Fibroblast of the conjunctiva (primary cell): ENCODE results near the gene NOS1AP.
"Not testable (repeated sequence)": the region's sequence is repeated elsewhere in the genome, so short reads cannot be mapped to it uniquely, and the experiment has no call there.

ENCODE experiments used
- DNase-seq: peaks from one replicate; pipeline ENCODE4 v3.0.0-alpha.2; 2010; ENCODE audit warnings: low read depth

Gene NOS1AP

DNA sequence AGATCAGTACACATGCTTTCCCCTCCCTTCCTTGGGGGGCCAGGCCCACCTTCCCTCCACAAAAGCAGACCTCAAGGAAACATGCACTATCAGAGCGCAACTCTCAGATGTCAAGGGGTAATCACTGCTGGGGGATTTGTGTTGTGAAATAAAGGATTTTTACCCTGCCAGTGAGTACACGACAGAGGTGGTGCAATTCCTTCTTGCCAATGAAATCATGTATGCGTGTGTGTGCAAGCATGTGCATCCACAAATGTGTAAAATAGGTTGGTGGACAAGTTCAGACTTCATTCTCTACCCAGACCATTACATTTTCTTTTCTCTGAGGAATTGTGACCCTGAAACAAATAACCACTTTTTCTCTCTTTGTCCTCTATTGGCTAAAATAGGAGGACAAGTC lies 9.8 kb upstream of the NOS1AP start:
- DNase-seq = no peak

- no peak for DNase-seq
Measured at GRCh38 chr1:162060314-162060713, 9.2 kb upstream of the NOS1AP start.

DNA sequence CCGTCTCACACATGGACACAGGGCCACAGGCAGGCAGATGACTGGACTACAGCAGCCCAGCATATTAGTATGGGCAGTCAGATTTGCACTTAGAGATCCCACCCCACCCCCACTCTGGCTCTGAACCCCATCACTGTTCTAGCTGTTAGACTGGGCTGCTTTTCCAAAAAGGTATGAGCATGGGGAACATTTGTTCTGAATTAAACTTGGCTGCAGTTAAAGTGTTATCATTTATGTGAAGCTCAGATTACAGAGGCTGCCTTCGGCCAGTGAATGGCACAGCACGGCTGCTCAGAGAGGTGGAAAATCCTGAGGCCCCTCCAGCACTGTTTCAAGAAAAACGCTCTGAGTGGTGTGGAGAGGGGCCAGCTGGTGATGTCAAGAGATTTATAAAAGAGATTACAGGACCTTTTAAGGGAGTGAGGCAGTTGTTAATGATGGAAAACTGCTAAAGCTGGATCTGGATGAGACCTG lies 6.9 kb upstream of the NOS1AP start:
- DNase-seq = peak; percentile 50

GRCh38 chr1:162065016-162065415 lies 4.5 kb upstream of the NOS1AP start:
- no peak for DNase-seq

DNA sequence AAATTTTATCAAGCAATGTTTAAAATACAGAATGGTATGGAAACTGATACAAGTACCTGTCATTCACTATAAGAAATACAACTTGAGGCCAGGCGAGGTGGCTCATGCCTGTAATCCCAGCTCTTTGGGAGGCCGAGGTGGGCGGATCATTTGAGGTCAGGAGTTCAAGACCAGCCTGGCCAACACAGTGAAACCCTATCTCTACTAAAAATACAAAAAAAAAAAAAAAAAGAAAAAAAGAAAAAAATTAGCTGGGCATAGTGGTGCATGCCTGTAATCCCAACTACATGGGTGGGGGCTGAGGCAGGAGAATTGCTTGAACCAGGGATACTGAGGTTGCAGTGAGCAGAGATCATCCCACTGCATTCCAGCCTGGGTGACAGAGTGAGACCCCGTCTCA lies 2.7 kb upstream of the NOS1AP start:
- DNase-seq = not testable (repeated sequence)

DNA sequence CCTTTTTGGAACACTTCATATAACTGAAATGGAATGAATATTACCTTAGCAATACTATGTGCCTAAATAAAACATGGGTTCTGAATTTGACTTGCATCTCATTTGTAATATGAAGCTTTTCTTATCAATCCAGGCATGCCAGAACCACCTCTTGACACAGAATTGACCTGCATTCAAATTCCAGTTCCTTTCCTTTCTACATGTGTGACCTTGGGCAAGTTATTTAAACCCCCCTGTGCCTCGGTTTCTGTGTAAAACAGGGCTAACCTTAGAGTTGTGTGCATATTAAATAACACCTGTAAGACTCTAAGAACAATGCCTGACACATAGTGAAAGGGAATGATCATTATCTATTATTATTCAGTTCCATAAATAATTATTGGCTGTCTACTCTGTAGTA lies 2.0 kb upstream of the NOS1AP start:
- DNase-seq = no peak

- no peak for DNase-seq
Measured at GRCh38 chr1:162068301-162068700, 1.2 kb upstream of the NOS1AP start.

GRCh38 chr1:162070094-162070748 lies 730 bp downstream of the NOS1AP start:
- DNase-seq = no peak

DNA sequence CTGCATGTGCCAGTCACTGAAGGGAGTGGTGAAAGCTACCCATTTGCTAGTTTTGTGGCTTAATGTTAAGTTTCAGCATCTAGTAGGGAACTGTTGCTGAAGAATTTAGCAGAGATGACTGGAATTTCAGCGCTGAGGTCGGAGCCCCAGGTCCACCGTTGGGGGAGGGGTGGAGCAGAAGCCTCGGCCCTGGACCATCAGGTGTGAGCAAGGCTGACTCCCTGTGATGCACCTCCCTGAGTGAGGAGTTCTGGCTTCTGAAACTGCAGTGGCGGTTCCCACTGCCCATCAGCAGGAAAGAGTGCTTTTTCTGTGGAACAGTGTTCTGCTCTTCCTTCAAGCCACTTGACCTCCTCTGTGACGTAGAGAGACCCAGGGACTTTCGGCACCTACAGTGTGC lies 1.3 kb downstream of the NOS1AP start:
- no peak for DNase-seq

- DNase-seq = no peak
Measured at GRCh38 chr1:162072740-162073139, 3.2 kb downstream of the NOS1AP start.

DNA sequence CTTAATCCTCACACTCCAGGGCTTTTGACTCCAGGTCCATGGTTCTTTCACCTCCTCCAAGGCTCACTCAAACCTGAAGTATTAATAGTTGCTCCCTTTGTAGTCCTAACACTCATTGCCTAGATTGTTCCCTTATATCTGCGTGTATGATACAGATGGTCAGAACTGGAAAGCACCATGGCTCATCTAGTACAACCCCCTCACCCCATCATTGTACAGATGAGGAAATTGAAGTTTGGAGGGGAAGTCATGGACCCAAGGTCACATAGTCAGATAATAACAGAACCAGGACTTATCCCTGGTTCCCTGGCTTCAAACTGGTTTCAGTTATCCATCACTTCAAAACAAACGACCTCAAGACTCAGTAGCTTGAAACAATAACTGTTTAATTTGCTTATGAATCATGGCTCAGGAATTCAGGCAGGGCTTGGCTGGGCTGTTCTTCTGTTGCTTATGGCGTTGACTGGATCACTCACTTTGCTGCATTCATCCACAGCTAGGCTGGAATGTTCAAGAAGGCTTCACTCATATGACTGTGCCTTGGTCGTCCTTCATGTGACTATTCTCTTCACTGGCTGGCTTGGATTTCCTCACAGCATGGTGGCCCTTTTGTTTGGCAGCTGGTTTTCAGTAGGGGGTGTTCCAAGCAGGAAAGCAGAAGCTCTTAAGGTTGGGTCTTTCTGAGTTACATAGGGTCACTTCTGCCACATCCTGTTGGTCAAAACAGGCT lies 5.0 kb downstream of the NOS1AP start:
- no peak for DNase-seq

- no peak for DNase-seq
Measured at GRCh38 chr1:162075862-162076261, 6.4 kb downstream of the NOS1AP start.

- DNase-seq = no peak
Measured at GRCh38 chr1:162077648-162078299, 8.3 kb downstream of the NOS1AP start.

DNA sequence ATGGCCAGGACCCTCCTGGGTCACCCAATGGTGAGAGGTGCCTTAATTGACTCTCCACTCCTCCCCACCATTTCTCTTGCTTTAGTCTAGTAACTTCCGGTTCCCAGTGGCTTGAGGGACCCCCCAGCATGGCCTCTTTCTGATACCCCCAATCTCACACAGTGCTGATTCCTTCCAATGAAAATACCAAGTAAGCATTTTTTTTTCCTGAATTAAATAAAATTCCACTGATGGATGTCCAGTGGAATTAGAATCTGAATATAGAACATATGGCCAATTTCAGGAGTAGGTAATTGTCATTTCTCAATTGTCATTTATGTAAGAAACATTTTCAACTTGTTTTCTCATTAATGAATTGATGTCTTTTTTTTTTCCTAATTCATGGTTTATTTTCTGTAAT lies 9.5 kb downstream of the NOS1AP start:
- no peak for DNase-seq

DNA sequence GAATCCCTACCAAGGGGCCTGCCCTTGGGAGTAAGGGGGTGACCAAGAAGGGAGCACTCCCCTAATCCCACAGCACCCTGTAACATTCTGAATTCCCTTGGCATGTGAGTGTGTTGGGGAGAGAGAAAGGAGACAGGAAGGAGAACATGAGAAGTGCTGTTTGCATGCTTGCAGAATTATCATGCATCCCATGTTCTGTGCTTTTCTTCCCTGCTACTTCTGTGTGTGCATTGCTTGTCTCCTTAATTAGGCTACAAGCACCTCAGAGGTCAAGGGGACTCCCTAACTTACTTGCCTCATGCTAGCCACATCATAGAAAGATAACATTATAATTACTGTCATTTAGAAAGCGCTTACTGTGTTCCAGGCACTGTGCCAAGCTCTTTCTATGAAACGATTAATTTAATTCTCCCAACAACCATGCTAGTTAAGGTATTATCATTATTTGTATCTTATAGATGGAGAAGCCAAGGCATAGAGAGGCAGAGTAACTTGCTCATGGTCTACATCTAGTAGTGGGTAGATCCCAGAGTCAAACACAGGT lies 11.1 kb downstream of the NOS1AP start:
- DNase-seq = no peak

DNA sequence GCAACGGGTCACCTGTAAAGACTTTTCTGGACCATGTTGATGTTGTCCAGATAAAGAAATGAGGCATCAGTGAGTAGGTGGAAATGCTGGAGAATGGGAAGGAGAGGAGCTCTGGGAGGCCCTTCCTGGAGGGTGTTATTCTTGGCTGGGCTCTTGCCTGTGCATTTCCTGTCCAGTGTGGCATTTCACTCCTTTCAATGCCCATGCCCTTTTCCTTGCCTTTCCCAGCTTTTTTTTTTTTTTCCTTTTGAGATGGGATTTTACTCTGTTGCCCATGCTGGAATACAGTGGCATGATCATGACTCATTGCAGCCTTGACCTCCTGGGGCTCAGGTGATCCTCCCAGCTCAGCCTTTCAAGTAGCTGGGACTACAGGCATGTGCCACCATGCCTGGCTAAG lies 11.8 kb downstream of the NOS1AP start:
- DNase-seq = no peak

DNA sequence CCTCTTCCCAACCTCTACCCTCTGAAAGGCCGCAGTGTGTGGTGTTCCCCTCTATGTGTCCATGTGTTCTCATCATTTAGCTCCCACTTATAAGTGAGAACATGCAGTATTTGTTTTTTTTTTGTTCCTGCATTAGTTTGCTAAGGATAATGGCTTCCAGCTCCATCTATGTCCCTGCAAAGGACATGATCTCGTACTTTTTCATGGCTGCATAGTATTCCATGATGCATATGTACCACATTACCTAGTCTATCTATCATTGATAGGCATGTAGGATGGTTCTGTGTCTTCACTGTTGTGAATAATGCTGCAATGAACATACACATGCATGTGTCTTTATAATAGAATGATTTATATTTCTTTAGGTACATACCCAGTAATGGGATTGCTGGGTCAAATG lies 12.6 kb downstream of the NOS1AP start:
- not testable (repeated sequence) for DNase-seq

GRCh38 chr1:162083273-162083672 lies 13.8 kb downstream of the NOS1AP start:
- no peak for DNase-seq

DNA sequence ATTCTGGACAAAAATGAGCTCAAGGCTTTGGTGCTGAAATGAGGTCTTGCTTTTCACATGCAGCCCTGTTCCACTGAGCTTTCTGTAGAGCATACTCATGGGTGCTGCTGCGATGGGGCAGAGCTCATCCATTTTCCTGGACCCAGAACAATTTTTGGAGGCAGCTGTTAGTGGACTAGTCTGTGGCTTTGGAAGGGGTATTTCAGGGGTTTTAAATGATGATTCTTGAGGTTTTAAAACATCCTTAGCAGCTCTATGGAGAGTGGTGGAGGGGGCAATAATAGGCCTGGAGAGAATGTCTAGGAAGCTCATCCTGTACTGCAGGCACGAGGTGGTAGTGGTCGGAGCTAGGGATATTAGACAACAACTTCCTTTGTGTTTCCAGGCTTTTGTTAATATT lies 16.5 kb downstream of the NOS1AP start:
- DNase-seq = no peak

DNA sequence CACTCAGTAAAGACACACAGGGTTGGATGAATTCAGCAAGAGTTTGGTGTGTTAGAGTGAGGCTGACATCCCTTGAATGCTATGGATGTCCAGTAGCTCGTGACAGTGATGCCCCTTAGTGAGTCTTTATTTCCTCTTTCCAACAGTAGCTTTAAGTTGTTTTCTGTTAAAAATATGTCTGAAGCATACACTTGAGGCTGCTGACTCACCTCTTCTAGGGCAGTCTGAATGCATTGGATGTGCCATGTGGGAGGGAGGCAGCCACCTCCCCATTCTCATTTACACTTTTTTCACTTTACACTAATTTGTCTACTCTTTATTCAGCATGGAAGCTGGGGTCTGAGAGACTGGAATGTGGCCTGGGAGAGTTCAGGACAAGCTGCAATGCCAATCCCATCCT lies 17.6 kb downstream of the NOS1AP start:
- no peak for DNase-seq

GRCh38 chr1:162087574-162087973 lies 18.1 kb downstream of the NOS1AP start:
- no peak for DNase-seq

DNA sequence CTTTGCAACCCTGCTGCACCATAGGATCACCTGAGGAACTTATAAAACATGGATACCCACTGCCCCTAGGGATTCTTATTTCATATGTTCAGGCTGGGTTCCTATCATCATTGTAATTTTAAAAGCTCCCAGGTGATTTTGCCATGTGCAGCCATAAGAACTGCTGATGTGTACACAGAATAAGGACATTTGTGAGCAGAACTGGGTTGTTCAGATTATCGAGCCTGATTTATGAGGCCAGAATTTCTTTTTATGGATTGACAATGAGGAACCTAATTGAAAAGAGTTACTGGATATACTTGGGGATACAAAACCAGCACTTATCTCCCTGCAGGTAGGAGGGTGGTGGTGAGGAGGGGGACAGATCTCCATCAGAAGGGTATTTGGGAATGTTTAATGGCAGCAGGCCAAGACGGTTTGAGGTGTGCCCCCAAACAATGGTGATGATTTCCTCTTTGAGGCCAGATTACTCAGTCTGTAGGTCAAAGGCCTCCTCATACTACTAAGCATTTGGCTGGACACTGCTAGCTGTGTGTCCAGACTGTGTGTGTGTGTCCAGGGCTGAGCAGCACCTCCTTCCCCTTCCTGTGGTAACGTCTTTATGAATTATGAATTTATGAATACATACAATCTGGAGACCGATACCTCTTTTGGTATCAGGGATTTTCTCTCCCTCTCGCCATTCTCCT lies 18.9 kb downstream of the NOS1AP start:
- no peak for DNase-seq
